ENCODE data around the gene NHSL2. TPM values are rescaled to one million over a fixed set of nuclear protein-coding genes. Genes with fewer than 3 reads are reported as not detected.

The NHSL2 gene
- total RNA-seq, 1 donor from 2014 or later, result 0.43 TPM

- H3K9me3 Mint-ChIP-seq, result no peaks in the 10 kb centered on the region
- intact Hi-C loops (cut with micrococcal nuclease), result loop anchor here (5.0 kb wide), 1 partner anchor 39 kb away; no protein-coding TSS in a partner anchor
- peak overlapping the region; percentile 13 for H3K4me3 Mint-ChIP-seq (ENCODE audit: low read depth)
- H3K27ac Mint-ChIP-seq, result no peak overlapping the region
- no peaks in the 10 kb centered on the region for H3K36me3 Mint-ChIP-seq (ENCODE audit: low read depth)
- H3K27me3 Mint-ChIP-seq (ENCODE audit: low read depth), result peaks cover 51% of the 10 kb centered on the region
- no peaks in the 10 kb centered on the region for H3K4me1 Mint-ChIP-seq (ENCODE audit: low read depth)
- DNase-seq (ENCODE audit: low spot score), result peak; percentile 9
Measured at GRCh38 chrX:71910986-71911730, 513 bp downstream of the NHSL2 start.

GRCh38 chrX:71911731-71912050 is 1.0 kb downstream of the NHSL2 start:
- intact Hi-C loops (cut with micrococcal nuclease), result loop anchor here (5.0 kb wide), 1 partner anchor 39 kb away; no protein-coding TSS in a partner anchor
- DNase-seq (ENCODE audit: low spot score), result no peak
- H3K36me3 Mint-ChIP-seq (ENCODE audit: low read depth), result no peaks in the 10 kb centered on the region
- no peaks in the 10 kb centered on the region for H3K9me3 Mint-ChIP-seq
- H3K4me1 Mint-ChIP-seq (ENCODE audit: low read depth), result no peaks in the 10 kb centered on the region
- H3K27ac Mint-ChIP-seq, result no peak overlapping the region
- H3K27me3 Mint-ChIP-seq (ENCODE audit: low read depth), result peaks cover 51% of the 10 kb centered on the region
- peak overlapping the region; percentile 13 for H3K4me3 Mint-ChIP-seq (ENCODE audit: low read depth)

- Mint-ChIP-seq H3K27me3 (ENCODE audit: low read depth) (peaks cover 51% of the 10 kb centered on the region), H3K9me3 (no peaks in the 10 kb centered on the region), H3K36me3 (ENCODE audit: low read depth) (no peaks in the 10 kb centered on the region), H3K4me1 (ENCODE audit: low read depth) (no peaks in the 10 kb centered on the region), H3K27ac (no peak overlapping the region), H3K4me3 (ENCODE audit: low read depth) (no peak overlapping the region)
- intact Hi-C loops (cut with micrococcal nuclease), result loop anchor here (5.0 kb wide), 1 partner anchor 40 kb away; no protein-coding TSS in a partner anchor
- no peak for DNase-seq (ENCODE audit: low spot score)
Measured at GRCh38 chrX:71912156-71912555, 1.5 kb downstream of the NHSL2 start.

- Mint-ChIP-seq H3K36me3 (ENCODE audit: low read depth) (no peaks in the 10 kb centered on the region), H3K4me3 (ENCODE audit: low read depth) (no peak overlapping the region), H3K27ac (no peak overlapping the region), H3K4me1 (ENCODE audit: low read depth) (no peaks in the 10 kb centered on the region), H3K27me3 (ENCODE audit: low read depth) (peaks cover 47% of the 10 kb centered on the region), H3K9me3 (no peaks in the 10 kb centered on the region)
- intact Hi-C loops (cut with micrococcal nuclease), result loop anchor here (5.0 kb wide), 1 partner anchor 41 kb away; no protein-coding TSS in a partner anchor
- no peak for DNase-seq (ENCODE audit: low spot score)
Measured at GRCh38 chrX:71913156-71913950, 2.7 kb downstream of the NHSL2 start.

GRCh38 chrX:71917621-71918343 is 7.1 kb downstream of the NHSL2 start:
- intact Hi-C loops (cut with micrococcal nuclease), result no loop called here
- no peaks in the 10 kb centered on the region for H3K4me1 Mint-ChIP-seq (ENCODE audit: low read depth)
- H3K27ac Mint-ChIP-seq, result no peak overlapping the region
- no peak overlapping the region for H3K4me3 Mint-ChIP-seq (ENCODE audit: low read depth)
- H3K9me3 Mint-ChIP-seq, result no peaks in the 10 kb centered on the region
- peaks cover 28% of the 10 kb centered on the region for H3K27me3 Mint-ChIP-seq (ENCODE audit: low read depth)
- no peaks in the 10 kb centered on the region for H3K36me3 Mint-ChIP-seq (ENCODE audit: low read depth)
- no peak for DNase-seq (ENCODE audit: low spot score)

GRCh38 chrX:71919431-71919830 is 8.8 kb downstream of the NHSL2 start:
- no peaks in the 10 kb centered on the region for H3K36me3 Mint-ChIP-seq (ENCODE audit: low read depth)
- H3K4me3 Mint-ChIP-seq (ENCODE audit: low read depth), result no peak overlapping the region
- H3K9me3 Mint-ChIP-seq, result no peaks in the 10 kb centered on the region
- intact Hi-C loops (cut with micrococcal nuclease), result no loop called here
- H3K27me3 Mint-ChIP-seq (ENCODE audit: low read depth), result peaks cover 13% of the 10 kb centered on the region
- no peak overlapping the region for H3K27ac Mint-ChIP-seq
- no peaks in the 10 kb centered on the region for H3K4me1 Mint-ChIP-seq (ENCODE audit: low read depth)
- no peak for DNase-seq (ENCODE audit: low spot score)

- Mint-ChIP-seq H3K4me1 (ENCODE audit: low read depth) (no peaks in the 10 kb centered on the region), H3K27me3 (ENCODE audit: low read depth) (peaks cover 10% of the 10 kb centered on the region), H3K36me3 (ENCODE audit: low read depth) (no peaks in the 10 kb centered on the region), H3K9me3 (no peaks in the 10 kb centered on the region), H3K4me3 (ENCODE audit: low read depth) (no peak overlapping the region), H3K27ac (no peak overlapping the region)
- intact Hi-C loops (cut with micrococcal nuclease), result no loop called here
- no peak for DNase-seq (ENCODE audit: low spot score)
Measured at GRCh38 chrX:71919886-71920285, 9.2 kb downstream of the NHSL2 start.

- Mint-ChIP-seq H3K27ac (no peak overlapping the region), H3K9me3 (no peaks in the 10 kb centered on the region), H3K36me3 (ENCODE audit: low read depth) (no peaks in the 10 kb centered on the region), H3K4me3 (ENCODE audit: low read depth) (no peak overlapping the region), H3K27me3 (ENCODE audit: low read depth) (no peaks in the 10 kb centered on the region), H3K4me1 (ENCODE audit: low read depth) (no peaks in the 10 kb centered on the region)
- no peak for DNase-seq (ENCODE audit: low spot score)
- intact Hi-C loops (cut with micrococcal nuclease), result no loop called here
Measured at GRCh38 chrX:71922686-71923085, 12.0 kb downstream of the NHSL2 start.

GRCh38 chrX:71923516-71923915 is 12.9 kb downstream of the NHSL2 start:
- intact Hi-C loops (cut with micrococcal nuclease), result no loop called here
- H3K27ac Mint-ChIP-seq, result no peak overlapping the region
- no peaks in the 10 kb centered on the region for H3K4me1 Mint-ChIP-seq (ENCODE audit: low read depth)
- no peak for DNase-seq (ENCODE audit: low spot score)
- no peaks in the 10 kb centered on the region for H3K36me3 Mint-ChIP-seq (ENCODE audit: low read depth)
- no peaks in the 10 kb centered on the region for H3K27me3 Mint-ChIP-seq (ENCODE audit: low read depth)
- H3K9me3 Mint-ChIP-seq, result no peaks in the 10 kb centered on the region
- H3K4me3 Mint-ChIP-seq (ENCODE audit: low read depth), result no peak overlapping the region

- Mint-ChIP-seq H3K9me3 (no peaks in the 10 kb centered on the region), H3K4me1 (ENCODE audit: low read depth) (no peaks in the 10 kb centered on the region), H3K4me3 (ENCODE audit: low read depth) (no peak overlapping the region), H3K27ac (no peak overlapping the region), H3K36me3 (ENCODE audit: low read depth) (no peaks in the 10 kb centered on the region), H3K27me3 (ENCODE audit: low read depth) (no peaks in the 10 kb centered on the region)
- intact Hi-C loops (cut with micrococcal nuclease), result no loop called here
- no peak for DNase-seq (ENCODE audit: low spot score)
Measured at GRCh38 chrX:71927040-71927439, 16.4 kb downstream of the NHSL2 start.

GRCh38 chrX:71928856-71929255 is 18.2 kb downstream of the NHSL2 start:
- intact Hi-C loops (cut with micrococcal nuclease), result no loop called here
- H3K9me3 Mint-ChIP-seq, result no peaks in the 10 kb centered on the region
- H3K27ac Mint-ChIP-seq, result no peak overlapping the region
- H3K4me3 Mint-ChIP-seq (ENCODE audit: low read depth), result no peak overlapping the region
- peaks cover 4% of the 10 kb centered on the region for H3K27me3 Mint-ChIP-seq (ENCODE audit: low read depth)
- no peaks in the 10 kb centered on the region for H3K4me1 Mint-ChIP-seq (ENCODE audit: low read depth)
- no peak for DNase-seq (ENCODE audit: low spot score)
- no peaks in the 10 kb centered on the region for H3K36me3 Mint-ChIP-seq (ENCODE audit: low read depth)

GRCh38 chrX:71930298-71930697 is 19.7 kb downstream of the NHSL2 start:
- no peaks in the 10 kb centered on the region for H3K4me1 Mint-ChIP-seq (ENCODE audit: low read depth)
- H3K27me3 Mint-ChIP-seq (ENCODE audit: low read depth), result peaks cover 9% of the 10 kb centered on the region
- H3K9me3 Mint-ChIP-seq, result no peaks in the 10 kb centered on the region

GRCh38 chrX:71935476-71935875 is 24.8 kb downstream of the NHSL2 start:
- H3K36me3 Mint-ChIP-seq (ENCODE audit: low read depth), result no peaks in the 10 kb centered on the region
- H3K4me3 Mint-ChIP-seq (ENCODE audit: low read depth), result no peak overlapping the region
- H3K27me3 Mint-ChIP-seq (ENCODE audit: low read depth), result peaks cover 9% of the 10 kb centered on the region
- no peaks in the 10 kb centered on the region for H3K4me1 Mint-ChIP-seq (ENCODE audit: low read depth)
- no peak overlapping the region for H3K27ac Mint-ChIP-seq
- H3K9me3 Mint-ChIP-seq, result no peaks in the 10 kb centered on the region
- intact Hi-C loops (cut with micrococcal nuclease), result no loop called here
- no peak for DNase-seq (ENCODE audit: low spot score)

More at GRCh38 chrX:71930298-71930697, 19.7 kb downstream of the NHSL2 start:
- DNase-seq (ENCODE audit: low spot score), result no peak
- intact Hi-C loops (cut with micrococcal nuclease), result no loop called here
- Mint-ChIP-seq H3K27ac (no peak overlapping the region), H3K4me3 (ENCODE audit: low read depth) (no peak overlapping the region), H3K36me3 (ENCODE audit: low read depth) (no peaks in the 10 kb centered on the region)
